Measurements from ENCODE around the gene ACSM2A.
"Not testable (repeated sequence)": the region's sequence is repeated elsewhere in the genome, so short reads cannot be mapped to it uniquely, and the experiment has no call there.

The ACSM2A gene

GRCh38 chr16:20520103-20520502 is 68.8 kb downstream of the ACSM2A start:
- no peaks in the 10 kb centered on the region for H3K9me2 ChIP-seq (replicated peaks; ENCODE audit: low read depth, low read length)
- H3K9me3 ChIP-seq (ENCODE audit: insufficient read depth, low read depth, low read length), result no peaks in the 10 kb centered on the region
- no peak for TF ChIP-seq EZH2phosphoT487 (IDR thresholded peaks at IDR 0.05; ENCODE audit: borderline replicate concordance)
- TF ChIP-seq, protein P1, sequence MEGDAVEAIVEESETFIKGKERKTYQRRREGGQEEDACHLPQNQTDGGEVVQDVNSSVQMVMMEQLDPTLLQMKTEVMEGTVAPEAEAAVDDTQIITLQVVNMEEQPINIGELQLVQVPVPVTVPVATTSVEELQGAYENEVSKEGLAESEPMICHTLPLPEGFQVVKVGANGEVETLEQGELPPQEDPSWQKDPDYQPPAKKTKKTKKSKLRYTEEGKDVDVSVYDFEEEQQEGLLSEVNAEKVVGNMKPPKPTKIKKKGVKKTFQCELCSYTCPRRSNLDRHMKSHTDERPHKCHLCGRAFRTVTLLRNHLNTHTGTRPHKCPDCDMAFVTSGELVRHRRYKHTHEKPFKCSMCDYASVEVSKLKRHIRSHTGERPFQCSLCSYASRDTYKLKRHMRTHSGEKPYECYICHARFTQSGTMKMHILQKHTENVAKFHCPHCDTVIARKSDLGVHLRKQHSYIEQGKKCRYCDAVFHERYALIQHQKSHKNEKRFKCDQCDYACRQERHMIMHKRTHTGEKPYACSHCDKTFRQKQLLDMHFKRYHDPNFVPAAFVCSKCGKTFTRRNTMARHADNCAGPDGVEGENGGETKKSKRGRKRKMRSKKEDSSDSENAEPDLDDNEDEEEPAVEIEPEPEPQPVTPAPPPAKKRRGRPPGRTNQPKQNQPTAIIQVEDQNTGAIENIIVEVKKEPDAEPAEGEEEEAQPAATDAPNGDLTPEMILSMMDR (conservative IDR thresholded peaks at IDR 0.05; ENCODE audit: low read length), result no peak
- no peak overlapping the region for H3K9ac ChIP-seq (ENCODE audit: low read depth, low read length, poor library complexity, severe bottlenecking)
- H3K4me2 ChIP-seq (ENCODE audit: low read depth, low read length, poor library complexity, severe bottlenecking), result no peak overlapping the region
- no peaks in the 10 kb centered on the region for H3K36me3 ChIP-seq (ENCODE audit: insufficient read depth, low read length)
- H3K4me3 ChIP-seq (ENCODE audit: low read length, poor library complexity, severe bottlenecking), result no peak overlapping the region
- no peaks in the 10 kb centered on the region for H3K4me1 ChIP-seq (ENCODE audit: insufficient read depth, low read length, poor library complexity, severe bottlenecking)
- H3F3A ChIP-seq (ENCODE audit: low read depth), result no peaks in the 10 kb centered on the region
- H3K79me2 ChIP-seq (ENCODE audit: insufficient read depth, low read length), result no peaks in the 10 kb centered on the region
- no peak overlapping the region for H2AFZ ChIP-seq (ENCODE audit: low read length)
- H3K27me3 ChIP-seq (ENCODE audit: insufficient read depth, low read length, poor library complexity, severe bottlenecking), result no peaks in the 10 kb centered on the region
- H4K20me1 ChIP-seq (ENCODE audit: insufficient read depth, low read length, poor library complexity, severe bottlenecking), result no peaks in the 10 kb centered on the region

GRCh38 chr16:20531795-20532194 is 80.5 kb downstream of the ACSM2A start:
- not testable (repeated sequence) for H3K4me2 ChIP-seq (ENCODE audit: low read depth, low read length, poor library complexity, severe bottlenecking); H4K20me1 ChIP-seq (ENCODE audit: insufficient read depth, low read length, poor library complexity, severe bottlenecking); H3F3A ChIP-seq (ENCODE audit: low read depth); H2AFZ ChIP-seq (ENCODE audit: low read length); H3K27me3 ChIP-seq (ENCODE audit: insufficient read depth, low read length, poor library complexity, severe bottlenecking); H3K9me3 ChIP-seq (ENCODE audit: insufficient read depth, low read depth, low read length); H3K4me1 ChIP-seq (ENCODE audit: insufficient read depth, low read length, poor library complexity, severe bottlenecking); H3K9ac ChIP-seq (ENCODE audit: low read depth, low read length, poor library complexity, severe bottlenecking); H3K79me2 ChIP-seq (ENCODE audit: insufficient read depth, low read length); H3K4me3 ChIP-seq (ENCODE audit: low read length, poor library complexity, severe bottlenecking); H3K9me2 ChIP-seq (replicated peaks; ENCODE audit: low read depth, low read length); H3K36me3 ChIP-seq (ENCODE audit: insufficient read depth, low read length)

DNA sequence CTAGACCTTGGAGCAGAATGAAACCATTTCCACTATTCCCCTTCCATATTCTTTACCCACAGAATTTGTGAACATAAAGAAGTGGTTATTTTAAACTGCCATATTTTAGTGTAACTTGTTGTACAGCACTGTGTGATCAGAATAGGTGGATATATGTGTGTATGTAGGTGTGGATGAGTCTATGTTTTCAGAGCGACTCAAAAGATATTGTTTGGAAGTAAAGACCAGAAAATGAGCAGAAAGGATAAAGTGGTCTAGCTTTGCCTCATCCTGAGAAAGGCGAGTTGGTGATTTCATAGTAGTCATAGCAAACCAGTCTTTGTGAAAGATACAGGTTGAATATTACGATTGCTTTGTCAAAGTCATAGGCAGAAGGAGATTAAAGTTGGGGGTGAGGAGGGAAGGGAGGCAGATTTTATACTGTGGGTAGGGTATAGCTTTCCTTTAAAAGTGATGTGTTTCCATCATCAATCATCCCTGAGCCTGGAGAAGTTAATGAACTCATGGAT is 81.0 kb downstream of the ACSM2A start:
- not testable (repeated sequence) for H3F3A ChIP-seq (ENCODE audit: low read depth); H3K36me3 ChIP-seq (ENCODE audit: insufficient read depth, low read length); H3K4me3 ChIP-seq (ENCODE audit: low read length, poor library complexity, severe bottlenecking); H3K4me1 ChIP-seq (ENCODE audit: insufficient read depth, low read length, poor library complexity, severe bottlenecking); H2AFZ ChIP-seq (ENCODE audit: low read length); H3K79me2 ChIP-seq (ENCODE audit: insufficient read depth, low read length); H3K9me2 ChIP-seq (replicated peaks; ENCODE audit: low read depth, low read length); H3K9ac ChIP-seq (ENCODE audit: low read depth, low read length, poor library complexity, severe bottlenecking); H3K4me2 ChIP-seq (ENCODE audit: low read depth, low read length, poor library complexity, severe bottlenecking); H4K20me1 ChIP-seq (ENCODE audit: insufficient read depth, low read length, poor library complexity, severe bottlenecking); H3K27me3 ChIP-seq (ENCODE audit: insufficient read depth, low read length, poor library complexity, severe bottlenecking); H3K9me3 ChIP-seq (ENCODE audit: insufficient read depth, low read depth, low read length)

DNA sequence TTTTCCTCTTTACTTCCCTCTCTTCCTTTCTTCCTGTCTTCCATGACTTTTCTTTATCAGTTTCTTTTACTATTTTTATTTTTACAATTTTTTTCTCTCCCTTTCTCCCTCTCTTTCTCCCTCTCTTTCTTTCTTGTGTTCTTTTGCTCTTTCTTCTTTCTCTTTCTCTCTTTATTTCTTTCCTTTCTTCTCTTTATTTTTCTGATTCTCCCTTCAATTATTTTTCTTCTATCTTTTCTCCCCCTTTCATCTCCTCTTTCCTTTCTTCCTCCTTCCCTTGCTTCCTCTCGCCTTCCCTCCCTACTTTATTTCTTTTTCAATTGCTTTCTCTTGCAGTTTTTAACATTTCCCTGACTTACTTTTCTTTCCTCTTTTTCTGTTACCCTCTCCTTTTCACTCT is 85.3 kb downstream of the ACSM2A start:
- H2AFZ ChIP-seq (ENCODE audit: low read length); H3K27me3 ChIP-seq (ENCODE audit: insufficient read depth, low read length, poor library complexity, severe bottlenecking); H3K4me1 ChIP-seq (ENCODE audit: insufficient read depth, low read length, poor library complexity, severe bottlenecking); H3K79me2 ChIP-seq (ENCODE audit: insufficient read depth, low read length); H3K9me2 ChIP-seq (replicated peaks; ENCODE audit: low read depth, low read length); H3F3A ChIP-seq (ENCODE audit: low read depth); H4K20me1 ChIP-seq (ENCODE audit: insufficient read depth, low read length, poor library complexity, severe bottlenecking); H3K9me3 ChIP-seq (ENCODE audit: insufficient read depth, low read depth, low read length); H3K4me2 ChIP-seq (ENCODE audit: low read depth, low read length, poor library complexity, severe bottlenecking); H3K4me3 ChIP-seq (ENCODE audit: low read length, poor library complexity, severe bottlenecking); H3K9ac ChIP-seq (ENCODE audit: low read depth, low read length, poor library complexity, severe bottlenecking); H3K36me3 ChIP-seq (ENCODE audit: insufficient read depth, low read length): not testable (repeated sequence)

Data from Loucy (cell line).